Stimulated activated CD4-positive, alpha-beta T cell treated with anti-CD3 and anti-CD28 coated beads, Interleukin-15, amount 100 ng/mL, for 48 hours (primary cell): ENCODE data around the gene FOSL1.

Experiments used
- DNase-seq, 2 donors: peaks; one replicate each; pipeline ENCODE4 v3.0.0-alpha.2; 2020; ENCODE audit warnings: low read depth in 2 of 2

FOSL1 gene

GRCh38 chr11:65863889-65864705, 36.1 kb downstream of the FOSL1 start:
- DNase-seq: no peak

- DNase-seq: no peak
Observed at GRCh38 chr11:65862941-65863888, 37.0 kb downstream of the FOSL1 start.

- DNase-seq: no peak
Observed at GRCh38 chr11:65862191-65862735, 37.9 kb downstream of the FOSL1 start.

DNA sequence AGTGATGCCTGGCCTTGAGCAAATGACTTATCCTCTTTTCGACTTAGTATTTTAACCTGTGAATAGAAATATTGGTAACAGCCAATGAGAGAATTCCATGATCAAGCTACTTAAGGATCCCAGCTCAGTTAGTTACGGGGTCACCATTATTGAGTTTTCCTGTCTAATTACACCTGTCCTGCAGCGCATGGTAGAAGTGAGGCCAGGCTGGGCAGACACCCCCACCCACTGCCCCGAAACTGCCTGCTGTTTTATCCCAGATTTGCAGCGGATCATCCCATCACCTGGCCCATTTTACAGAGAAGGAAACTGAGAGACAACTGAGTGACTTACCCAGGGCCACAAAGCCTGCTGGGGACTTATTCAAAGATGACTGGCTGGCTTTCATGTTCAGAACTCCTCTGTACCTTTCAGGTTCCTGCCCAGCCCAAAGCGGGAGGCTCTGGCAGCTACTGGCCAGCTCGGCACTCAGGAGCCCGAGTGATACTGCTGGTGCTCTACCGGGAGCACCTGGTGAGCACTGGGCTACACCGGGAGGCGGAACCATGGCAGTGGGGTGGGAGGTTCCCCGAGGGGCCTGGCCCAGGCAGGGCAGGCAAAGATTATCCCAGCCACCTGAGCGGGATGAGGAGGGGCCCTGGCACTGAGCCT, 38.5 kb downstream of the FOSL1 start:
- no peak for DNase-seq

- no peak for DNase-seq
Observed at GRCh38 chr11:65861165-65861505, 39.1 kb downstream of the FOSL1 start.

DNA sequence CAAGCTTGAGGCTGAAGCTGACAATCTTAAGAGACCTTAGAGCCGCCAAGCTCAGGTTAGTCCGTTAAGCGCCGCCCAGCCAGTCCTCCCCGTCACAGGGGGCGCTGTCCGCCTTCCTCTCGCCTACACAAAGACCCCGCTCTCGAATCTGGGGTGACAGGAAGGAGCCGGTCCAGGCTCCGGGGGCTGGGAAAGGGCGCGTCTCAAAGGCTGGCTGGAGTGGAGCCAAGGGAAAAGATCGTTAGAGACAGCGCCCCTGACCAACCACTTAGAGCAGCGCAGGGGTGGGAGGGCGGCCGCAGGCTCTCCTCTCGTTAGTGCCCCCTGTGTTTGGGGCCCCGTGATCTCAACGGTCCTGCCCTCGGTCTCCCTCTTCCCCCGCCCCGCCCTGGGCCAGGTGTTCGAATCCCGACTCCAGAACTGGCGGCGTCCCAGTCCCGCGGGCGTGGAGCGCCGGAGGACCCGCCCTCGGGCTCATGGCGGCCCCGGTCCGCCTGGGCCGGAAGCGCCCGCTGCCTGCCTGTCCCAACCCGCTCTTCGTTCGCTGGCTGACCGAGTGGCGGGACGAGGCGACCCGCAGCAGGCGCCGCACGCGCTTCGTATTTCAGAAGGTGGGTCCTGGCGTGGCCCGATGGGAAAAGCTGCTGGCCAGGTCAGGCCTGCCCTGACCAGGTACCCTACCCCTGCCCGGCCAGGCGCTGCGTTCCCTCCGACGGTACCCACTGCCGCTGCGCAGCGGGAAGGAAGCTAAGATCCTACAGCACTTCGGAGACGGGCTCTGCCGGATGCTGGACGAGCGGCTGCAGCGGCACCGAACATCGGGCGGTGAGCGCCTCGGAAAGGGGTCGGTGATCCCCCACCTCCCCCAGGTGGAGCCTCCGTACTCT, 39.7 kb downstream of the FOSL1 start, which contains the start of gene MUS81:
Gene MUS81, plus strand, starts transcription at position 156 of the 887 bp plus-strand sequence. Its CDS starts 321 bp downstream, at position 477.
- peak; percentile 90 to 94 for DNase-seq

GRCh38 chr11:65859812-65860277, 40.3 kb downstream of the FOSL1 start:
- DNase-seq: no peak

DNA sequence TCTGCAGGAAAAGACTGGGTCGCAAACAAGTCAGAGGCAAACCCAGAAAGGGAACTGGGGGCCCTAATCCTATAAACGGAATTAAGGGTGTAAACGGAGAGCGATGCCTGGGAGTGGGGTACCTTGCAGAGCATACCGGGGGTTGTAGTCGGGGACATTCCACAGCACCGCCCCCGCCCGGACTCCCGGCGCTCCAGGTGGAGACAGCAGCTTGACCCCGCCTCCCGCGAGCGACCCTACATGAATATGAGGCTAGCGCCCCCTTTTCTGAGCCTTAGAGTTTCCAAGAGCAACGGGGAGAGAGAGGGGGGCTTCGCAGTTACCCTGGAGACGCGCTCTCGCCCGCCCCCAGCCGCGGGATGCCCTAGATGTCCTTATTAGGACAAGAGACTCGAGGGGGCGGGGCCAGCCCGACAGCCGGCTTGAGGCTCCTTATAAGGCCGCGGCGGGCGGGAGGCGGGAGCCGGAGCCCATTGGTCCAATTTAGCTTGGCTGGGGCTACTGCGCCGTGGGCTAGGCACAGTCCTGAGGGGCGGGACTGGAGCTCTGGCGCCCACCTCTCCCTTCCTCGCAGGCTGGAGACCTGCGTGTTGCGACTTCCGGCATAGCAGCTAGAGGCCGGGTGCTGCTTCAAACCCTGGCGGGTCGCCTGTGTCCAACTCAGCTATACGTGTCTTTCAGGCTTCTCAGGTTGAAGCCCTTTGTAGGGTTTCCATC, 40.9 kb downstream of the FOSL1 start:
- peak; percentile 99 for DNase-seq

- DNase-seq: no peak
Observed at GRCh38 chr11:65858681-65859087, 41.5 kb downstream of the FOSL1 start.

- peak; percentile 96 to 97 for DNase-seq
Observed at GRCh38 chr11:65857853-65858680, 42.1 kb downstream of the FOSL1 start, which contains the start of gene CFL1. Gene CFL1 (minus strand): TSS chr11:65858180. CDS start chr11:65858099, 81 bp downstream.

DNA sequence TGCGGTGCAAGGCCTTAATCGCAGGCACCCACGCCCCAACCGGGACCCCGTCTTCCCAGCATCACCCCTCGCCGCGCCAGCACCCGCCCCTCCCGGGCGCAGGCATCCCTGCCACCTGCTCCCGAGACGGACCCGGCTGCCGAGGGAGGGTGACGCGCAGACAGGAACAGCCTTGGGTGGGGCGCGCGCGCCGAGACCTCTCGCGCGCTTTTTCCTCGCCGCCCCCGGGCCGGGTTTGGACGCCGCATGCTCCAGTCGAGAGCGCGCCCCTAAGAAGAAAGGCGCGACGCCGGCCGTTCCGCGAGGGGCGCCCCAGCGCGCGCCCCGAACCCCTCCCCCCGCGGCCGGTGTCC, 42.7 kb downstream of the FOSL1 start:
- peak; percentile 40 to 45 for DNase-seq

GRCh38 chr11:65856689-65857499, 43.3 kb downstream of the FOSL1 start:
- DNase-seq: peak; percentile 71 to 81

GRCh38 chr11:65855927-65856363, 44.2 kb downstream of the FOSL1 start:
- no peak for DNase-seq

- no peak for DNase-seq
Observed at GRCh38 chr11:65854852-65855837, 45.0 kb downstream of the FOSL1 start.

- DNase-seq: no peak
Observed at GRCh38 chr11:65854161-65854592, 46.0 kb downstream of the FOSL1 start.

DNA sequence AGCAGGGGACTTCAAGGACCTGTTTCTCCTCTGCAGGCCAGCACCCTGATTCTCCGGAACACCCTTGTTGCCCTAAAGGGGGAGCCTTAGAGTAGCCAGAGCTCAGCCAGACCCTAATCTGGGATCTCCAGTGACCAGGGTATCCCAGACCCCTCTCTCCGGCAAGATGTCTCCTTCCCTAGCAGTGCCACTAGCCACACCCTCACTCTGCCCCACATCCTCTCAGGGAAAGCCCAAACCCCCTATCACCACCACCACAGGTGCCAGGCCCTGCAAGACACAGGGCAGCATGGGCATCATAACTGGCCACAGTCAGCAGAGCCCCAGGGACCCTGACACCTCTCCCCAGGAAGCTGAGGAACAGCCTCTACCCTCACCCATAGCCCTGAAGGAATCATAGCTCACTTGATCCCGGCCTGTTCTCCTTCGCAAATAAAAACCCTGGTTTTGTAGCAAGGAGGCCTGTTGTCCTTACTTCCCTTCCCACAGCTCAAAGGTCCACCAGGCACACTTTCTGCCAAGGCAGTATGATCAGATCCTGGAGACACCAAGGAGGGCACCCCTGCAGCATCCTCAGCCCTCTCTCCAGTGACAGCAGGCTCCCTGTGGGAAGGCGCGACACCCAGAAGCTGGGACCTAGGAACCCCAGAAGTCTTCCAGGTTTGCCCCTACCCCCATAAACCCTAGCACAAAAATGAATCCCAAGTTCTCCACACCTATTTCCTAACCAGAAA, 46.8 kb downstream of the FOSL1 start:
- no peak for DNase-seq
